HepG2 (cell line): ENCODE data around the gene DRAM1. TPM values are rescaled to one million over a fixed set of nuclear protein-coding genes. Genes with fewer than 3 reads are reported as not detected.
A peak's percentile ranks its signal among the peaks of the same experiment; 100 is the strongest.

Source experiments
- BATF2 ChIP-seq: sonication (generic); formaldehyde crosslinking; IDR thresholded peaks from 2 replicates; pipeline ENCODE4 v1.8.0; 2022; ENCODE audit warnings: mild to moderate bottlenecking, missing genetic modification reagents, moderate library complexity
- FOXM1 ChIP-seq: sonication (generic); formaldehyde crosslinking; IDR thresholded peaks from 2 replicates; pipeline ENCODE4 v1.5.0; 2020; ENCODE audit warnings: missing genetic modification reagents
- FOXP1 ChIP-seq, 2 experiments: fragments of 450-650 bp in 1 of 2; IDR thresholded peaks; 2 replicates each; pipeline ENCODE4 v1.6.1; 2017 to 2018; ENCODE audit warnings: antibody characterized with exemption in 1 of 2
- FOXP4 ChIP-seq: sonication (generic); formaldehyde crosslinking; IDR thresholded peaks from 2 replicates; pipeline ENCODE4 v1.4.0; 2020; ENCODE audit warnings: missing genetic modification reagents
- FUBP1 ChIP-seq: sonication (generic); formaldehyde crosslinking; IDR thresholded peaks from 2 replicates; pipeline ENCODE4 v1.5.1; 2020; ENCODE audit warnings: missing genetic modification reagents, mild to moderate bottlenecking, borderline replicate concordance
- JUND ChIP-seq: sonication (generic); formaldehyde crosslinking; IDR thresholded peaks from 2 replicates; pipeline ENCODE4 v1.8.0; 2022; ENCODE audit warnings: mild to moderate bottlenecking, missing genetic modification reagents
- MXD4 ChIP-seq: IDR thresholded peaks from 2 replicates; pipeline ENCODE4 v1.6.1; 2016; ENCODE audit warnings: mild to moderate bottlenecking, missing biosample characterization, missing genetic modification reagents
- MYNN ChIP-seq: sonication (generic); formaldehyde crosslinking; IDR thresholded peaks from 2 replicates; pipeline ENCODE4 v1.4.0; 2020; ENCODE audit warnings: mild to moderate bottlenecking, low read depth, missing genetic modification reagents
- NFIB ChIP-seq: sonication (generic); formaldehyde crosslinking; IDR thresholded peaks from 2 replicates; pipeline ENCODE4 v1.9.0; 2021; ENCODE audit warnings: missing genetic modification reagents, mild to moderate bottlenecking, borderline replicate concordance
- PRDM4 ChIP-seq: sonication (generic); formaldehyde crosslinking; IDR thresholded peaks from 2 replicates; pipeline ENCODE4 v1.9.0; 2021; ENCODE audit warnings: missing genetic modification reagents, borderline replicate concordance
- SKIL ChIP-seq: sonication (generic); formaldehyde crosslinking; IDR thresholded peaks from 2 replicates; pipeline ENCODE4 v1.8.0; 2022; ENCODE audit warnings: missing genetic modification reagents, mild to moderate bottlenecking, moderate library complexity, borderline replicate concordance
- TOPORS ChIP-seq: sonication (generic); formaldehyde crosslinking; IDR thresholded peaks from 2 replicates; pipeline ENCODE4 v1.8.0; 2023; ENCODE audit warnings: mild to moderate bottlenecking, missing genetic modification reagents
- ZNF280D ChIP-seq: sonication (generic); formaldehyde crosslinking; IDR thresholded peaks from 2 replicates; pipeline ENCODE4 v1.5.1; 2020; ENCODE audit warnings: mild to moderate bottlenecking, missing genetic modification reagents
- ZNF383 ChIP-seq: sonication (generic); formaldehyde crosslinking; IDR thresholded peaks from 2 replicates; pipeline ENCODE4 v1.4.0; 2020; ENCODE audit warnings: missing genetic modification reagents, mild to moderate bottlenecking, borderline replicate concordance
- ZNF557 ChIP-seq: sonication (generic); formaldehyde crosslinking; IDR thresholded peaks from 2 replicates; pipeline ENCODE4 v1.4.0; 2020; ENCODE audit warnings: missing genetic modification reagents
- ZNF720 ChIP-seq: sonication (generic); formaldehyde crosslinking; IDR thresholded peaks from 2 replicates; pipeline ENCODE4 v1.4.0; 2020; ENCODE audit warnings: missing genetic modification reagents
- ZNF775 ChIP-seq: sonication (generic); formaldehyde crosslinking; IDR thresholded peaks from 2 replicates; pipeline ENCODE4 v1.4.0; 2020; ENCODE audit warnings: missing genetic modification reagents, mild to moderate bottlenecking, moderate library complexity, borderline replicate concordance
- polyA plus RNA-seq, 8 experiments: library from polyadenylated mRNA; depleted of rRNA in 3 of 8; stranded (reverse) in 7 of 8; unstranded in 1 of 8; fragments of >200 nt; fragmentation: Illumina TruSeq in 4 of 8; extraction: Trizol in 4 of 8; gene quantifications; 2 replicates each; pipeline versions ENCODE4 v1.2.1 to v1.2.3, GENCODE V29; 2011 to 2016; ENCODE audit warnings: low read depth in 4 of 8, missing spikeins in 1 of 8, mixed read lengths in 1 of 8; ENCODE audit not compliant: insufficient read depth in 1 of 8
- total RNA-seq, 5 experiments: library from RNA; depleted of rRNA; stranded (reverse); fragments of >200 nt; fragmentation: Illumina TruSeq; extraction: Trizol; gene quantifications; 2 replicates each; pipeline ENCODE4 v1.2.3, GENCODE V29; 2016; ENCODE audit warnings: low read depth in 1 of 5

The DRAM1 gene
- total and polyA plus RNA-seq, 2 of the 13 experiments (the other 11 are each of a cell fraction or from before 2014, with no cell fraction given) = 20.9 to 32.6 TPM

GRCh38 chr12:101891462-101891971 is 14.1 kb downstream of the DRAM1 start (continued):
- TF ChIP-seq BATF2 (CRISPR knock-in tag) (no peak), MYNN (CRISPR knock-in tag) (no peak), FOXM1 (no peak), FOXP4 (peak; percentile 92), FUBP1 (CRISPR knock-in tag) (no peak), TOPORS (CRISPR knock-in tag) (0 out of 2 replicates have a peak, but pooled peaks have one; percentile 49), ZNF383 (CRISPR knock-in tag) (no peak), ZNF775 (CRISPR knock-in tag) (no peak), ZNF280D (CRISPR knock-in tag) (no peak), FOXP1 (IDR thresholded peaks at IDR 0.05) (no peak), FOXP1 (CRISPR knock-in tag; IDR thresholded peaks at IDR 0.05) (peak; percentile 84), SKIL (CRISPR knock-in tag) (no peak), MXD4 (CRISPR knock-in tag) (peak; percentile 46; the same call in 1 of the 2 replicates), PRDM4 (CRISPR knock-in tag) (no peak), ZNF720 (no peak), NFIB (no peak), ZNF557 (CRISPR knock-in tag) (no peak), JUND (CRISPR knock-in tag) (no peak)
